Astrocyte of the cerebellum (primary cell): ENCODE results near the gene DISP1.
"Not testable (repeated sequence)": the region's sequence is repeated elsewhere in the genome, so short reads cannot be mapped to it uniquely, and the experiment has no call there.

ENCODE experiments used
- DNase-seq: peaks from one replicate; pipeline ENCODE4 v3.0.0-alpha.2; 2011; ENCODE audit warnings: low read depth
- H3K4me3 ChIP-seq: 2 replicates; pipeline ENCODE4 v1.5.1; 2011; ENCODE audit warnings: mild to moderate bottlenecking, low read depth, low read length, moderate library complexity
- CTCF ChIP-seq: IDR thresholded peaks from 2 replicates; pipeline ENCODE4 v1.5.1; 2012; ENCODE audit warnings: low read length, low read depth, moderate library complexity, mild to moderate bottlenecking; ENCODE audit errors: missing control alignments
- in situ Hi-C: cut with HindIII; loops from 2 replicates; pipeline ENCODE4 v1.10.0; 2017; ENCODE audit warnings: low sequenced_read_pairs

The DISP1 gene

DNA sequence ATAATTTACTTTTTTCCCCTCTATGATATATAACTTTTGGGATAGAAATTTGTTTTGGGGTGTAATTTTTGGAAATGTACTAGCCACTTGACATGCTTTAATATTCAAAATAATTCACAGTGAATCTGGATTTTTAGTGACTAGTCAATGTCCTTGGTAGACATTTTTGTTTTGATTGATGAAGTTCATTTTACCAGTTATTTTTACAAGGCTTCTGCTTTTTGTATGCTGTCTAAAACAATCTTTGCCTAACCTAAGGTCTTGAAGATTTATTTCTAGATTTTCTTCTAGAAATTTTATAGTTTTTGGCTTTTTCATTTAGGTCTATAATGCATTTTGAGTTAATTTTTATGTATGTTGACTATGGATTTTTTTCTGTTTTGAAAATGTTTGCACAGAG is 30.9 kb downstream of the DISP1 start:
- no peak overlapping the region for H3K4me3 ChIP-seq
- no peak for TF ChIP-seq CTCF
- DNase-seq: no peak
- in situ Hi-C loops: no loop called here

GRCh38 chr1:222850550-222850949 is 35.7 kb downstream of the DISP1 start:
- H3K4me3 ChIP-seq, in situ Hi-C loops, DNase-seq: not testable (repeated sequence)

DNA sequence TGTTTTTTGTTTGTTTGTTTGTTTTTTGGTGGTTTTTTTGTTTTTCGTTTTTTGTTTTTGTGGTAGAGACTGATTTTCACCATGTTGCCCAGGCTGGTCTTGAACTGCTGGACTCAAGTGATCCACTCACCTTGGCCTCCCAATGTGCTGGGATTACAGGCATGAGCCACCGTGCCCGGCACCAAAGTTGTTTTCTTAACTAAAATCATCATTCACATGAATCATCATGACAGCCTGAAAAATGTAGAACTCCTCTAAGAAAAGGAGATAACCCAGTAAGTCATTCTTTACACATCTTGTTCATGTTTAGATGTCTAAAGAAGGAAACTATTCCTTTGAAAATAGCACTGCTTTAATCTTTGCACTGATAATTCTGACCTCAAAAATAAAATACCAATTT is 37.5 kb downstream of the DISP1 start:
- H3K4me3 ChIP-seq: no peak overlapping the region
- in situ Hi-C loops: no loop called here
- TF ChIP-seq CTCF: no peak
- no peak for DNase-seq

- no peak for TF ChIP-seq CTCF
- no peak overlapping the region for H3K4me3 ChIP-seq
- no peak for DNase-seq
- in situ Hi-C loops: no loop called here
Observed at GRCh38 chr1:222861062-222861461, 46.2 kb downstream of the DISP1 start.
